ENCODE results near the gene SLC25A26. TPM values are rescaled to one million over a fixed set of nuclear protein-coding genes. Genes with fewer than 3 reads are reported as not detected.

SLC25A26 gene
- total RNA-seq, 4 donors from 2014 or later, result 21.5 to 28.6 (median 26.9) TPM

DNA sequence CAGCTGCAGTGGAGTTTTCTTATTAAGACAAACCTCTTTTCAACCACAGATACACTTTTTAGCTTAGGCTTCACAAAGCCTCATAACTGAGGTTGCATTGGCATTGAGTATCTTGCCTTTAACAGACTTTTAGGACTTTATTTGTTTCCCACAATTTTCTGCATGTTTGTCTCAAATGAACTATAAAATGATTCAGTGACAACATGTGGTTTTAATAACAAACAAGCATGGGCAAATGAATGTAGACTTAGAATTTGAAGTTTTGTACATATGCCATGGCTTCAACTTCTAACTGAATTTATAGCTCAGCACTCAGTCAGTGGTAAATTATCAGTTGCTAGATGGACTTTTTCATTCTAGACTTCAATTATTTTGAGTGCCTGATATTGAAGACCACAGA, 101.6 kb downstream of the SLC25A26 start:
- TF ChIP-seq, protein P1, sequence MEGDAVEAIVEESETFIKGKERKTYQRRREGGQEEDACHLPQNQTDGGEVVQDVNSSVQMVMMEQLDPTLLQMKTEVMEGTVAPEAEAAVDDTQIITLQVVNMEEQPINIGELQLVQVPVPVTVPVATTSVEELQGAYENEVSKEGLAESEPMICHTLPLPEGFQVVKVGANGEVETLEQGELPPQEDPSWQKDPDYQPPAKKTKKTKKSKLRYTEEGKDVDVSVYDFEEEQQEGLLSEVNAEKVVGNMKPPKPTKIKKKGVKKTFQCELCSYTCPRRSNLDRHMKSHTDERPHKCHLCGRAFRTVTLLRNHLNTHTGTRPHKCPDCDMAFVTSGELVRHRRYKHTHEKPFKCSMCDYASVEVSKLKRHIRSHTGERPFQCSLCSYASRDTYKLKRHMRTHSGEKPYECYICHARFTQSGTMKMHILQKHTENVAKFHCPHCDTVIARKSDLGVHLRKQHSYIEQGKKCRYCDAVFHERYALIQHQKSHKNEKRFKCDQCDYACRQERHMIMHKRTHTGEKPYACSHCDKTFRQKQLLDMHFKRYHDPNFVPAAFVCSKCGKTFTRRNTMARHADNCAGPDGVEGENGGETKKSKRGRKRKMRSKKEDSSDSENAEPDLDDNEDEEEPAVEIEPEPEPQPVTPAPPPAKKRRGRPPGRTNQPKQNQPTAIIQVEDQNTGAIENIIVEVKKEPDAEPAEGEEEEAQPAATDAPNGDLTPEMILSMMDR (IDR thresholded peaks at IDR 0.05; ENCODE audit: low read depth), result no peak

GRCh38 chr3:66326340-66326739, 105.5 kb downstream of the SLC25A26 start:
- TF ChIP-seq, protein P1 (IDR thresholded peaks at IDR 0.05; ENCODE audit: low read depth), result no peak

DNA sequence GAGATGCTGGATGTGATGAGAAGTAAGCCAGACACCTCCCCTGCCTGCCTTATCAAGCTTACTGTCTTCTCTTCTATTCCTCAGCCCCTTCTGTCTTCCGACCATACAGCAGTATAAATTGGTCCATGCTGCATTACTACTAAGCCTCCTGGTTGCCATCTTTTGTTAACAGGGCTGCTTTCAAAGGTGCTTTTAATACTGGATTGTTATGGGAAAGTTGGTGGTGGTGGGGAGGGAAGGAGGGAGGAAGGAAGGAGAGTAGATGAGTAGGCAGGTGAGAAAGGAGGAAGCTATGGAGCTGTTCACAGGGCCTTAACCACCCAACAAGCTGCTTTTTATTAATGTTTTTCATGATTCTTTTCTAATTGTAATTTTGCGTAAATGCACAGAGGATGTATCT, 114.9 kb downstream of the SLC25A26 start:
- TF ChIP-seq, protein P1 (IDR thresholded peaks at IDR 0.05; ENCODE audit: low read depth), result no peak

DNA sequence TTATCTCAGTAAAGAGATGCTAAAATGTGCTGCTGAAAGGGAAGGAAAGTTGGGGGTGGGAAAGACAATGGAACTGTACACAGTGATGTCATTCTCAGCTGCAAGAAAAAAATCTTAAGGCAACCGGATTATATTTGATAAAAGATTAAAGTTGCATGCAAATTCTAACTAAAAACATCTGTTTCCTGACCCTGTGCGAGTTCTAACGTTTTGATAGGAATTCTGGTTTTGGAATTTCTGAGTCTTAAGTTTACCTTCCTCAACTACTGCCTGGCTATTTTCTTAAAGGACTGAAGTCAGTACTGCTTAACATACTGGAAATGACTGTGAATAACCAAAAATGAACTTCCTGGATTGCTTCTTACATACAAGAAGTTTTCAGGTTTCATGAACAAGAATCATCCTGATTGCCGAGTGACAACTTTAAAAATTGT, 115.5 kb downstream of the SLC25A26 start:
- TF ChIP-seq, protein P1 (IDR thresholded peaks at IDR 0.05; ENCODE audit: low read depth), result no peak

GRCh38 chr3:66338927-66339326, 118.1 kb downstream of the SLC25A26 start:
- TF ChIP-seq, protein P1 (IDR thresholded peaks at IDR 0.05; ENCODE audit: low read depth), result no peak

GRCh38 chr3:66342717-66343356, 122.0 kb downstream of the SLC25A26 start:
- TF ChIP-seq, protein P1 (IDR thresholded peaks at IDR 0.05; ENCODE audit: low read depth), result no peak

- TF ChIP-seq, protein P1 (IDR thresholded peaks at IDR 0.05; ENCODE audit: low read depth), result no peak
Observed at GRCh38 chr3:66344391-66344811, 123.6 kb downstream of the SLC25A26 start.
